NCI-H226 (cell line): ENCODE measurements around the gene ABCC1.
"Not testable (repeated sequence)": the region's sequence is repeated elsewhere in the genome, so short reads cannot be mapped to it uniquely, and the experiment has no call there.

Experiments used
- DNase-seq: peaks from one replicate; pipeline ENCODE4 v3.0.0-alpha.2; 2015

The ABCC1 gene

DNA sequence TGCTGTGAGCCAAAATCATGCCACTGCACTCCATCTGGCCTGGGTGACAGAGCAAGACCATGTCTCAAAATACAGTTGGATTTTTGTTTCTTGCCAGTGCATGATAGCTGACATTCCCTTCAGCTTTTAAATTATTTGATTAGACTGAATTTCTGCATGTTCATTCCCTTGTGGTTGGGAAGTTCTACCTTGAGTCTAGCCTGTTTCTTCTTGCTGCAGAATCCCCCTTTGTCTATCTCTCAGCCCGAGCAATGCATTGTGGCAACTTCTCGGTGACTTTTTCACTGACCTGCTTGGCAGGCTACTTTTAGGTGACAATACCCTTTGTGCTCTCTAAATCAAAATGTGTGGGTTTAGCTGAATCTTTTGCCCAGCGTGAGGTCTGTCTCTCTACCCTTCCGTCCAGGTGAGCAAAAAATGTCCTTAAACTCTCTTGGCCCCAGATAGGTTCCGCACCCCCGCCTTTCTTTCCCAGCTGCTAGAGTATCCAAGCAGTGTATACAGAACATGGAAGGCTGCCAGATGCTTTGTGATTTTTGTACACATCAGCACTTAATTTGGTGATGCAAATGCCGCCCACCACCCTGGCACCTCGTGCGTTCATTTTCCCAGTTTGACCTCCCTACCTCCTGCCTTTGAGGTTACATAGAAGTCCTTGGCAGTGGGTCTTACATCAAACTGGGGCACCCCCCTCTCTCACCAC lies 143.7 kb downstream of the ABCC1 start:
- DNase-seq, result no peak

DNA sequence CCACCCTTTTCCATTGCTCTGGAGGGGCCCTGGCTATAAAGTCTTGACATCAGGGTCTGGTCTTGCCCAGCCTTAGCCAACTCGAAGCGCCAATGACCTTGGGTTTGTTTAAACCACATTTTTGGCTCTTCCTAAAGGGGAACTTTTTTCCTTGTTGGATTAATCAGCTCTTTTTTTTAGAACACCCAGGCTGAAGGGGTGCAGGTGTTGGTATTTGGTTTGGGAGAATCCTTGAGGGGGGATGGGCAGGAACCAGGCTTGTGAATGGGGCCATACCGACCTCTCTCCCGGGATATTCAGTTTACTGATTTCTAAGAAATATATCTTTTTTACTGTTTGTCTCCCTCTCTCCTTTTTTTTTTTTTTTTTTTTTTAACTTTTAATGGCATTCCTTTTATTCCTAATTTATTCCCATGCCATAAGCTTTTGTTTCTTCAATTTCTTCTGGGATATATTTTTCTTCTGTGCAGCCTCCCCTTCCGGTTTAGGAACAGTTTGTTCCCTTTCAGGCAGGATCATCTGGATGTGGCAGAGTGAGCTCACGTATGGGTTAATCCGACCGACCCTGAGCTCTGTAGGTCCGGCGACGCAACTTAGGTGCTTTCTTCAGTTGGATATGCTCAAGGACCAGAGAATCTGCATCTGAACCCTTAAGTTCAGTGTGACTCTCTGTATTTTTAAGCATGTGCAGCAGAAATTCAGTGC lies 144.4 kb downstream of the ABCC1 start:
- DNase-seq, result no peak

DNA sequence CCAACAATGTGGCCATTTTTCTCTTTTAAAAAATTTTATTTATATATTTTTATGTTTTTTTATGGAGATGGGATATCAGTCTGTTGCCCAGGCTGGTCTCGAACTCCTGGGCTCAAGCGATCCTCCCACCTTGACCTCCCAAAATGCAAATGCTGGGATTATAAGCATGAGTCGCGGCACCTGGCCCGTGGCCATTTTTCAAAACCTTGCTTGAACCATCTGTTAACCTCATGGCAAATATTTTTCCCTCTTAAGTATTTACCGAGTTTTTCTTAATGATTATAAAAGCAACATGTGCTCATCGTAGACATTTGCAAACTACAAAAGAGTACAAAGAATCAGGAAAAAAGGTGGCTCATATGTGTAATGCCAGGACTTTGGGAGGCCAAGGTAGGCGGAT lies 146.2 kb downstream of the ABCC1 start:
- no peak for DNase-seq

DNA sequence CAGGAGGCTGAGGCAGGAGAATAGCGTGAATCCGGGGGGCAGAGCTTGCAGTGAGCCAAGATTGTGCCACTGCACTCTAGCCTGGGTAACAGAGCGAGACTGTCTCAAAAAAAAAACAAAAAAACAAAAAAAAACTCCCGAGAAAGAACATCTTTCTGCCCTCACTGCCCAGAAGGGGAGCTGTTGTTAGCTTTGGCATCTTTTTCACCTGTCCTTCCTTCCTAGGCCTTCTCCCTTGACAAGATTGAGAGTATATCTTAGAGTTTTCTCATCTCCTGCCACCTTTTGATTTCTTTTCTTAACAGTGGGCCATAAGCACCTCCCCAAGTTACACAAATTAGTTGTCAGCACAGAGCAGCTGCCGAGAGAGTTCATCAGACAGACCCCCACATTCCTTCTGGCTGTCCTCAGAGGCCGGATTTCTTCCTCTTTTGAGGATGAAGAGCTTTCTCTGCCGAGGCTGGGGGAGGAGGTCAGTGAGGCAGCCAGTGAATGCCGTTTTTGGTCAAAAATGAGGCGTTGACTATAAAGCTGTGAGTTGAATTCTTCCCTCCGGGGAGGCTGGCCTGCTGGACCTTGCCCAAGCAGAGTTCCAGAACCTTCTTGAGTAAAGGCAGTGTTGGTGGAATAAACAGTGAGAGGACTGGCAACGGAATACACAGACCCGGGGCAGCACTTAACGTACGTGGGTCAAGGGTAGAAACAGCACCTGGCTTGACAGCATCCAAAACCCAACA lies 146.9 kb downstream of the ABCC1 start:
- no peak for DNase-seq

DNA sequence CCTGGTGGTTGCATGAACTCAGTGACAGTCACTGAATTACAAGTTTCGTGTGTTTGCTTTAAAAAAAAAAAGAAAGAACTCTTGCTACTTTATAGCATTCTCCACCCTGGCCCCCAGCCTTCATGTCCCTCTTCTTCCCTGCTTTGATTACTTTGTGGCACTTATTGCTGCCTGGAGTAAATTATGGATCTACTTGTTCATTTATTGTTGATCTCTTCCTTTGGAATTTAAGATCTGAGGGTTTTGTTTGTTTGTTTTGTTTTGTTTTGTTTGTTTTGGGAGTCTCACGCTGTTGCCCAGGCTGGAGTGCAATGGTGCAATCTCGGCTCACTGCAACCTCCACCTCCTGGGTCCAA lies 147.4 kb downstream of the ABCC1 start:
- DNase-seq, result no peak

DNA sequence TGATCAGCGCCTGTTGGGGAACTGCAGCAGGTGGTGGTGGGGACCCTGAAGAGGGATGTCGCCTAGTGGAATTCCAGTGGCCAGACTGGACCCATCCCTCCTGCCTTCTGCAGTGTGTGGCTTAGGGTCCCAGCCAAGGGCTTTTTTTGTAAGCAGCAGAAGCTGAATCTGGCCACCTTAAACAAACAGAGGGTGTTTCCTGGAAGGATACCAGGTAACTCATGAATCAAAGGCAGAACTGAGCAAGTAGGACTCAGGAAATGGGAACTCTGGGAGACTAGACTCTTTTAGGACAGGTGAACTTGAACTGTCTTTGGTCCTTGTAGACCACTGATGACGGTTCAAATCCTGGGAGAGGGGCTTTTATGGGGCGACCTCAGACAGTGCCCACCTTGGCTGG lies 149.9 kb downstream of the ABCC1 start:
- DNase-seq, result no peak

DNA sequence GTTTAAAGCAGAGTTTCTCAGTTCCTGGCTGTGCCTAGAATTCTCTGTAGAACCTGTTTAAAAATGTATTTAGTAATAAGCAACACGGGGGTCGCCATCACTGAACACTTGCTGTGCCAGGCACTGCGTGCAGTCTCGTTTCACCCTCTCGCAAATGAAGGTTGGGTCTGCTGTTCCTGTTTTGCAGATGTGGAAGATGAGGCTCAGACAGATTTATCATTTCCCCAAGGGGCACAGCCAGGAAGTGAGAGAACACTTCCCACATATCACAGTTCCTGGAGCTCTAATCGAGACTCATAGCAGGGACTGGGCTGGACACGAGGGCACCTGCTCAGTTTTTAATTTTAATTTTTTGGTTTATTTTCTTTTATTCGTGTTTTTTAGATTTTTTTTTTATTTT lies 151.2 kb downstream of the ABCC1 start:
- DNase-seq, result no peak

DNA sequence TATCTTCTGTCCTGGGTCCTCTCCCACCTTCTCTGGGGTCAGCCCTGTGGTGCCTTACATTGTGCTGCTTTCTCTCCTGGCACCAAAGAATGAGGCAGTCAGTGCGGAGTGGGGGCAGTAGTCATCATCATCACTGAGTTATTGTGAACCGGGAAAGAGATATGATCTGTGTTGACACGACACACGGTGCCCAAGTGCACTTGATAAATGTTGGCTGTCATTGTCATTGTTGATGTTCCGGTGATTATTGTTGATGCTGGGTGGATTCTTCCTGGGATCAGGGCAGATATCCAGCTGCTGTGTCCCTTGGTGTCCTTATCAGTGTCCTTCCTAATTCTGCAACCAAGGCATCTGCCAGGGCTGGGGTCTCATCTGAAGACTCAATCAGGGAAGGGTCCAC lies 152.2 kb downstream of the ABCC1 start:
- DNase-seq, result no peak

DNA sequence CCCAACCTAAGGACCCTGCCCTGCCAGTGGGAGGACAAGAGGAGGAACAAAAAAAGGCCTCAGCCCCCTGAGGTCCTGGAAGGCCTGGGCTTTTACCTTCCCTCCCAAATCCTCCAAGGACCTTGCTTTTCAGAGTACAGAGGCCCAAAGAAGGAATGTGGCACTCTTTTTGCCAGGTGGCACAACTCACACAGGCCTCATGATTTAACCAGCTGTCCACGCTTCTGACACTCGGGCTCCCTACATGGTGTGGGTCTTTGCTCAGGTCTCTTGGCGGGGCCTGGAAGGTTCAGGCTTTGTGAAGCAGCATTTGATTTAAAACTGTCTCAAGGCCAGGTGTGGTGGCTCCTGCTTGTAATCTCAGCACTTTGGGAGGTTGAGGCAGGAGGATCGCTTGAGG lies 153.3 kb downstream of the ABCC1 start:
- no peak for DNase-seq

DNA sequence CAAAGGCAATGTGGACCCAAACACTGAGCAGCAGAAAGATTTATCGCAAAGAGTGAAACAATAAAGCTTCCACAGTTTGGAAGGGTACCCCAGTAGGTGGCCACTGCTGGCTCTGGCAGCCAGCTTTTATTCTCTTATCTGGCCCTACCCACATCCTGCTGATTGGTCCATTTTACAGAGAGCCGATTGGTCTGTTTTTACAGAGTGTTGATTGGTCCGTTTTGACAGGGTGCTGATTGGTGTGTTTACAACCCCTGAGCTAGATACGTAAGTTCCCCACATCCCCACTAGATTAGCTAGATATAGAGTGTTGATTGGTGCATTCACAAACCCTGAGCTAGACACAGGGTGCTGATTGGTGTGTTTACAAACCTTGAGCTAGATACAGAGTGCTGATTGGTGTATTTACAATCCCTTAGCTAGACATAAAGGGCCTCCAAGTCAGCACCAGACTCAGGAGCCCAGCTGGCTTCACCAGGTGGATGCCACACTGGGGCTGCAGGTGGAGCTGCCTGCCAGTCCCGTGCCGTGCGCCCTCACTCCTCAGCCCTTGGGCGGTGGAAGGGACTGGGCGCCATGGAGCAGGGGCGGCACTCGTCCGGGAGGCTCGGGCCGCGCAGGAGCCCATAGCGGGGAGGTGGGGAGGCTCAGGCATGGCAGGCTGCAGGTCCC lies 154.9 kb downstream of the ABCC1 start:
- DNase-seq, result not testable (repeated sequence)

DNA sequence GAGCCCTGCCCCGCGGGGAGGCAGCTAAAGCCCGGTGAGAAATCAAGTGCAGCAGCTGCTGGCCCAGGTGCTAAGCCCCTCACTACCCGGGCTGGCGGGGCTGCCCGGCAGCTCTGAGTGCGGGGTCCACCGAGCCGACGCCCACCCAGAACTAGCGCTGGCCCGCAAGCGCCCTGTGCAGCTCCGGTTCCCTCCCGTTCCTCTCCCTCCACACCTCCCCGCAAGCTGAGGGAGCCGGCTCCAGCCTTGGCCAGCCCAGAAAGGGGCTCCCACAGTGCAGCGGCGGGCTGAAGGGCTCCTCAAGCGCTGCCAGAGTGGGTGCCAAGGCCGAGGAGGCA lies 155.4 kb downstream of the ABCC1 start:
- not testable (repeated sequence) for DNase-seq

DNA sequence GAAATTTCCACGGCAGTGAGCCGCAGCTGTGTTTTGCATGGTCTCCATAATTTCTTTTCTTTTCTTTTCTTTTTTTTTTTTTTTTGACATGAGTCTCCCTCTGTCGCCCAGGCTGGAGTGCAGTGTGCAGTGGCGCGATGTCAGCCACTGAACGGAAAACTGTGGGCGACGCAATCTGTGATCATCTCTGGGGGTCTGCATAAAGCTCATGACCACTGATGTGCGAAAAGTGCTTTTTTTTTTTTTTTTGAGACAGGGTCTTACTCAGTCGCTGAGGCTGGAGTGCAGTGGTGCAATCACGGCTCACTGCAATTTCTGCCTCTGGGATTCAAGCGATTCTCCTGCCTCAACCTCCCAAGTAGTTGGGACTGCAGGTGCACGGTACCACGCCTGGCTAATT lies 156.2 kb downstream of the ABCC1 start:
- no peak for DNase-seq

DNA sequence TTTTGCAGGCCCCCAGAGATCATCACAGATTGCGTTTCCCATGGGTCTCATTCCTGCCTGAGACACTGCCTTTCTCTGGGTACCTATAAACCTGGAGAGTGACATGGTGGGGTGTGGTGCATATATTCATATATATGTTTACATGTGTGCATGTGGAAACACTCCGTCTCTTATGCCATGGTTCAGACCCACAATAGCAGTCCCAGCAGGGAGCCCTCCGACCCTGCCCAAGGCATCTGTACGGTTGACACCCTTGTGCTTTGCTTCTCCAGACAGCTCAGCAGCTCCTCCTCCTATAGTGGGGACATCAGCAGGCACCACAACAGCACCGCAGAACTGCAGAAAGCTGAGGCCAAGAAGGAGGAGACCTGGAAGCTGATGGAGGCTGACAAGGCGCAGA lies 157.1 kb downstream of the ABCC1 start:
- no peak for DNase-seq

DNA sequence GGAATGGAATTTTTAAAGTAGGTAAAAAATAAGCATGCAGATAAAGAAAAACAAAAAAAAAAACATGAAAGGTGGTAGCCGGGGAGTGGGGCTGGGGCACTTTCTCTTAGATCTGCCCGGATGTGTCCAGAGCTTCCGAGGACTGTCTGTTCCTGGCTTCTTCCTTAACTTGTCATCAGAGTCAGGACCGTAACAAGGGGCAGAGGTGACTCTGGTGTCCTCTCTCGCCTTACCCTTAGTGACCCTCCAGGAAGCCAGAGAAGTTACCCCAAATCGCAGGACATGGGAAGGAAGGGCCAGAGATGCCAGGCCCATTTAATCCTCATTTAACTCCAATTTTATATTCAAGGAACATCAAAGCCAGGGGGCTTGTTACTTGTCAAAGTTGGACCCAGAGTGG lies 158.4 kb downstream of the ABCC1 start:
- DNase-seq, result no peak

DNA sequence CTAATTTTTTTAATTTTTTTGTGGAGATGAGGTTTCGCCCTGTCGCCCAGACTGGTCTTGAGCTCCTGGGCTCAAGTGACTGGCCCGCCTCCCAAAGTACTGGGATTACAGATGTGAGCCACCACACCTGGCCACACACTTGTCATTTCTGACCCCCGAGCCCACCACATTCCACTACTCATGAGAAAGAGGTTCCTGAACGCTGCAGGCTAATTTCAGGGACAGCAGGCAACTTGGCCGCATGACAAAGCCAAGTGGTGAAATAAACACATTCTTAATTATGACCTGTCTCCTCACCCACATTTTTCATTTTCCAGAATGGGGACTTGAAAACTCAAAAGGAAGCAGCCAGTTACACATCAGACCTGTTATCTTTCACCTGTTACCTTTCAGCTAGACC lies 159.3 kb downstream of the ABCC1 start:
- DNase-seq, result no peak

DNA sequence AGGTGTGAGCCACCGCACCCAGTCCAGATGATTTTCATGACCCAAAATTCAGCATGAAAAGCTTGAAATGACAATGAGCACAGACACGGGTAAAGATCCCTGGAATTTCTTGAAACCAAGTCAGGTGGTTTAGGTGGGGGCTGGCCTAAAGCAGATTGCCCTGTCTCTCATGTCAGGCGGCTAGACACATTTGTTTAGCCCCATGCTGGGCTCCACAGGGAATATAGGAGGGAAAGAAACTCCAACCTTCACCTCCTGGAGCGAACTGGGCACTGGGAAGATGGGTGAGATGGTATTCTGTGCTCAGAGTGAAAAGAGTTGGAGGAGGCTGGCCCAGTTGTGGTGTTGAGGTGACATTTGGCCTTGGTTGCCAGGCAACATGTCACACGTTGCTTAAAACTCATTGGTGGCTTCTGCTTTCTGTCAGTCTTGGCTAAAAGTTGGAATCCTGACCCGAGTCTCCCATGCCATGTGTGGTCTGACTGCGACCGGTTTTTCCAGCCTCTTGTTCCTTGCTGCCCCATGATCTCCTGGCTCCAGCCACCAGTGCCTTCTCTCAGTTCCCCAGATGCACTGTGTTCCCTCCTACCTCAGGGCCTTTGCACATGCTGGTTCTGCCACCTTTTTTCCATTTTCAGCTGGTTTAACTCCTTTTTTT lies 160.2 kb downstream of the ABCC1 start:
- no peak for DNase-seq

DNA sequence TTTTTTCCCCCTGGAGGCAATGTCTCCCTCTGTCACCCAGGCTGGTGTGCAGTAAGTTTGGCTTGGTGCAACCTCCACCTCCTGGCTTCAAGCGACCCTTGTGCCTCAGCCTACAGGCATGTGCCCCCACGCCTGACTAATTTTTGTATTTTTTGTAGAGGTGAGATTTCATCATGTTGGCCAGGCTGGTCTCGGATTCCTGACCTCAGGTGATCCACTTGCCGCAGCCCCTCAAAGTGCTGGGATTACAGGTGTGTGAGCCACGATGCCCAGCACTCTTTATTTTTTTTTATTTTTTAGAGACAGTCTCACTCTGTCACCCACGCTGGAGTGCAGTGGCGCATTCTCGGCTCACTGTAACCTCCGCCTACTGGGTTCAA lies 160.7 kb downstream of the ABCC1 start:
- DNase-seq, result no peak

DNA sequence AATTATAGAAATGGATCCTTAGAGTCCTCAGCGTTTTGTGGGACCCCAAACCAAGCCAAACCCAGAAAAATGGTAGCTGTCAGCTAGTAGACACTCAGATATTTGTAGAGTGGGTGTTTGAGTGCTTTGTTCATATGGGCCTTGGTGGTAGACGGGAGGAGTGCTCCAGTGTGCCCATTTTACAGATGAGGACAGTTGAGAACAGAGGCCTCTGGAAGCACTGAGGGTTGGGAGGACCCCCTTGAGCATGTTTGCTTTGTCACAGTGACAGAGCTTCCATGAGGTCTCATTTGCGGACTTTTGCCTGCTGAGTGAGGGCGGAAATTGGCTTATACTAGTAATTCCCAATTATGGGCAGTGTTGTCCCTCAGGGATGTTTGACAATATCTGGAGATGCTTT lies 162.2 kb downstream of the ABCC1 start:
- no peak for DNase-seq

DNA sequence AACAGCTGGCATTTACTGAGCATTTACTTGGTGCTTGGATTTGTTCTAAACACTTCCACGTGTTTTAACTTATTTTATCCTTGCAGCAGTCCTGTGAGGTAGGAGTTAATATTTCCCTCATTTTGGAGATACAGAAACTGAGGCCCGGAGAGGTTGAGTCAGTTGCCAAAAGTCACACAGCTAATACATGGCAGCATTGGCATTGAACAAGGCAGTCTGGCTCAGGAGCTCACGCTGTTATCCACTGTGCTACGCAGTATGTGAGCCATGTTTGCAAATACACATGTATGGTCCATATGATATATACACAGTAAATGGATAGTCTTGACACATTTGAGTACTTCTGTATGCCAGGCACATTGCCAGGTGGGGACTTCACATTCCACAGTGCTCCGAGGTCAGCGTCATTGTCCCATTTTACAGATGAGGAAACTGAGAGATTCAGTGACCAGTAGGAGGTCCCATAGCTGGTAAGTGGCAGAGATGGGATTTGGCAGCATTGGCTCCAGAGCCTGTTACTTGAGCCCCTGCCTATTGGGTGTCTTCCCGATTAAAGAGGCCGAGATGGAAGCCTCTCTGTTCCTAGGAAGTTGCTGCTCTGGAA lies 163.1 kb downstream of the ABCC1 start:
- no peak for DNase-seq

DNA sequence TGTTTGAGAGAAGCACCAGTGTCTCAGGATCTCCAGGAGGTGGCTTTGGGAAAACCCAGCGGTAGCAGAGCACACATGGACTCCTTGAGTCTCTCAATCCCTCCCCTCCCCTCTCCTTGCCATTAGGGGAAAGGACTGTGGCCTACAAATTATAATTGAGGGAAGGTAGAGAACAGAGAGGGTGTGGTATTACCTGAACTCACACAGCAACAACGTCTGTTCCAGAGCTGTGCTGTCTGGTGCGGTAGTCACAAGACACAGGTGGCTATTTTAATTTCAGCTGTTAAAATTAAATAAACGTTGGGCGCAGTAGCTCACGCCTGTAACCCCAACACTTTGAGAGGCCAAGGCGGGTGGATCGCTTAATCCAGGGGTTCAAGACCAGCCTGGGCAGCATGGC lies 163.7 kb downstream of the ABCC1 start:
- no peak for DNase-seq

DNA sequence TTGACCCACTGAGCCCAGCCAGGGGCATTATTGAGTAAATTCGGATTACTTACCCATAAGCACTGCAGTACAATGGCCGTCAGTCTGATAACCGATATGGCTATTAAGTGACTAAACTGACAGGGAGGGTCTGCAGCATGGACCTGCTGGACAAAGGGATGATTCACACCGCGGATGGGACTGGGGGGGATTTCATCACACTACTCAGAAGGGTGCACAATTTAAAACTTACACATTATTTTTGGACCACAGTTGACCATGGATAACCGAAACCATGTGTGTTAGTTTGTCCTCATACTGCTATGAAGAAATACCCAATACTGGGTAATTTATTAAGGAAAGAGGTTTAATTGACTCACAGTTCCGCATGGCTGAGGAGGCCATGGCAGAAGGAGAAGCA lies 167.4 kb downstream of the ABCC1 start:
- no peak for DNase-seq

DNA sequence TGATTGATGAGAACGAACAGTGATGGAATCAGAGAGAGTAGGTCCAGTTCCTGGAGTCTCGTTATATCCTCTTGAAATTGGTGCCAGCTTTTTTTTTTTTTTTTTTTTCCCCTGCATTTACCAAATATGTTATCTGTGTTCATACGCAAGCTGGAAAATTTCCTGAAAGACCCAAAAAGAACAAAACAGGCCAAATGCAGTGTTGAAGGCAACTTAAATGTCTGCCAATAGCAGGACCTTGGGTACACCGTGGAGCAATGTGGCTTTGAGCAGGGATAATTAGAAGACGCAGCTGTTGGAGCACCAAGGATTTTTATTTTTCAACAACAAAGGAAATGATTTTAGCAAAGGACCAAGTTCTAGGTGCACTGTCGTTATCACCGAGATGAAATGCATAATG lies 168.9 kb downstream of the ABCC1 start:
- DNase-seq, result no peak

DNA sequence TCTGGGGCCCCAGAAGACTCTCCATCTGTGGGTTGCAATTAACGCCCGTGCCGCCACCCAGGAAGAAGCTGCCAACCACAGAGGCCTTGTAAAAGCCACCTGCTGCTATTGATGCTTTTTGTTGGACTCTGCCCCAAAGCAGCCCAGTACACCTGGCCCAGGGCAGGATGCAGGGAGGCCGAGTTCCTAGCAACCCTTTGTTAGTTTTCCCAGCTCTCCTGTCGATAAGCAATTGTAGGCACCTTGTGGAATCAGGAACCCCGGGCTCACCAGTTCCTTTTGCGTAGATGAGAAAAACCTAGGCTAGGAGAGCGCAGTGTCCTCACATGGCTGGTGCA lies 170.6 kb downstream of the ABCC1 start:
- no peak for DNase-seq
